Neuronal stem cell (in vitro differentiated cells): ENCODE results near the gene ZFP3.
"Not testable (repeated sequence)": the region's sequence is repeated elsewhere in the genome, so short reads cannot be mapped to it uniquely, and the experiment has no call there.

Source experiments
- DNase-seq: peaks from one replicate; pipeline ENCODE4 v3.0.0-alpha.2; 2013; ENCODE audit warnings: low spot score
- H2AFZ ChIP-seq: one replicate; pipeline ENCODE4 v1.6.1; 2013; ENCODE audit warnings: mild to moderate bottlenecking, low read length, inconsistent platforms
- H2AK5ac ChIP-seq: 2 replicates; pipeline ENCODE4 v1.6.1; 2013; ENCODE audit warnings: low read depth, mild to moderate bottlenecking, inconsistent platforms, low read length, moderate library complexity, mixed read lengths
- H2BK120ac ChIP-seq: 2 replicates; pipeline ENCODE4 v1.6.1; 2013; ENCODE audit warnings: low read depth, mild to moderate bottlenecking, inconsistent platforms, low read length, moderate library complexity, mixed read lengths
- H2BK12ac ChIP-seq: one replicate; pipeline ENCODE4 v1.6.1; 2013; ENCODE audit warnings: low read length, inconsistent platforms
- H2BK15ac ChIP-seq: 2 replicates; pipeline ENCODE4 v1.6.1; 2013; ENCODE audit warnings: mild to moderate bottlenecking, low read length, inconsistent platforms, mixed read lengths
- H2BK5ac ChIP-seq: one replicate; pipeline ENCODE4 v1.6.1; 2013; ENCODE audit warnings: inconsistent platforms, mild to moderate bottlenecking, low read length, moderate library complexity
- H3K14ac ChIP-seq: one replicate; pipeline ENCODE4 v1.6.1; 2013; ENCODE audit warnings: low read length, inconsistent platforms
- H3K18ac ChIP-seq: 2 replicates; pipeline ENCODE4 v1.6.1; 2013; ENCODE audit warnings: low read length, inconsistent platforms
- H3K23ac ChIP-seq: 2 replicates; pipeline ENCODE4 v1.6.1; 2013; ENCODE audit warnings: low read depth, mild to moderate bottlenecking, mixed read lengths, low read length, inconsistent platforms; ENCODE audit not compliant: poor library complexity
- H3K27ac ChIP-seq: replicated peaks from 3 replicates; pipeline ENCODE4 v1.5.1; 2013; ENCODE audit warnings: low read length, inconsistent platforms
- H3K27me3 ChIP-seq, 3 experiments: 2 replicates each; pipeline ENCODE4 v1.6.1; 2013; ENCODE audit warnings: low read length in 3 of 3, mild to moderate bottlenecking in 2 of 3, inconsistent platforms in 1 of 3, low read depth in 1 of 3, mixed read lengths in 1 of 3, moderate library complexity in 1 of 3; ENCODE audit not compliant: control insufficient read depth in 3 of 3, insufficient read depth in 3 of 3
- H3K36me3 ChIP-seq, 2 donors: replicated peaks in 1 of 2; 2 replicates each; pipeline ENCODE4 v1.6.1; 2013; ENCODE audit warnings: low read length in 2 of 2; ENCODE audit not compliant: control insufficient read depth in 2 of 2, insufficient read depth in 2 of 2
- H3K4ac ChIP-seq: 2 replicates; pipeline ENCODE4 v1.6.1; 2013; ENCODE audit warnings: inconsistent platforms, mild to moderate bottlenecking, low read length, moderate library complexity
- H3K4me1 ChIP-seq, 2 donors: 1 replicate in 1 of 2; 2 replicates in 1 of 2; pipeline ENCODE4 v1.6.1; 2013; ENCODE audit warnings: low read length in 2 of 2, low read depth in 1 of 2; ENCODE audit not compliant: control insufficient read depth in 2 of 2, insufficient read depth in 1 of 2
- H3K4me2 ChIP-seq: one replicate; pipeline ENCODE4 v1.6.1; 2013; ENCODE audit warnings: mild to moderate bottlenecking, low read length, inconsistent platforms; ENCODE audit not compliant: insufficient read depth, poor library complexity, severe bottlenecking
- H3K4me3 ChIP-seq, 2 donors: 2 replicates each; pipeline ENCODE4 v1.5.1; 2013; ENCODE audit warnings: low read length in 2 of 2, mild to moderate bottlenecking in 2 of 2, inconsistent platforms in 1 of 2, moderate library complexity in 1 of 2
- H3K79me1 ChIP-seq: one replicate; pipeline ENCODE4 v1.6.1; 2013; ENCODE audit warnings: low read depth, mild to moderate bottlenecking, inconsistent platforms, low read length, moderate library complexity
- H3K9ac ChIP-seq: one replicate; pipeline ENCODE4 v1.6.1; 2013; ENCODE audit warnings: mild to moderate bottlenecking, low read depth, low read length, inconsistent platforms; ENCODE audit not compliant: poor library complexity
- H3K9me3 ChIP-seq, 2 donors: replicated peaks in 1 of 2; 2 replicates each; pipeline versions ENCODE3 to v1.6.1; 2013; ENCODE audit warnings: low read length in 2 of 2, mild to moderate bottlenecking in 2 of 2, inconsistent platforms in 1 of 2, low read depth in 1 of 2, mixed read lengths in 1 of 2, moderate library complexity in 1 of 2; ENCODE audit not compliant: control insufficient read depth in 2 of 2, insufficient read depth in 1 of 2
- H4K8ac ChIP-seq: one replicate; pipeline ENCODE4 v1.6.1; 2013; ENCODE audit warnings: low read depth, mild to moderate bottlenecking, inconsistent platforms, low read length, moderate library complexity
- H4K91ac ChIP-seq: one replicate; pipeline ENCODE4 v1.6.1; 2013; ENCODE audit warnings: low read length, low read depth, mild to moderate bottlenecking, inconsistent platforms; ENCODE audit not compliant: poor library complexity
- WGBS, 2 donors: extraction: QIAGEN DNeasy Blood & Tissue Kit; methylation state at CpG; one replicate each; pipeline ENCODE4 v1.1.7; 2013; ENCODE audit warnings: missing lambda C conversion rate in 2 of 2, mixed read lengths in 1 of 2; ENCODE audit not compliant: insufficient read length in 2 of 2, insufficient replicate concordance in 1 of 2; ENCODE audit errors: extremely low coverage in 2 of 2; 5-methylcytosine and 5-hydroxymethylcytosine counted together

ZFP3 gene

GRCh38 chr17:5122056-5122455 is 43.8 kb downstream of the ZFP3 start:
- H3K4me1 ChIP-seq, H3K4ac ChIP-seq, H3K79me1 ChIP-seq, H3K27ac ChIP-seq, H3K9ac ChIP-seq, H3K4me3 ChIP-seq, H2BK12ac ChIP-seq, H3K36me3 ChIP-seq, H2BK15ac ChIP-seq, H3K23ac ChIP-seq, H4K91ac ChIP-seq, H4K8ac ChIP-seq, H2BK5ac ChIP-seq, H2AK5ac ChIP-seq, DNase-seq, H2BK120ac ChIP-seq, H3K14ac ChIP-seq: not testable (repeated sequence)
- H3K27me3 ChIP-seq = peaks cover 0 to 32% (median 7%) of the 10 kb centered on the region in 3 experiments
- H3K9me3 ChIP-seq = peaks cover 8 to 11% of the 10 kb centered on the region in 2 donors
- no CpG with 5 or more reads among the region's 7 CpGs for WGBS, 2 donors
- peak overlapping the region; percentile 100 for H3K18ac ChIP-seq
- H2AFZ ChIP-seq = peak overlapping the region; percentile 96
- peak overlapping the region; percentile 91 for H3K4me2 ChIP-seq

- H4K91ac ChIP-seq = peak overlapping the region; percentile 92
- no peak overlapping the region for H2BK120ac ChIP-seq
- peaks cover 8% of the 10 kb centered on the region for H3K79me1 ChIP-seq
- H2BK12ac ChIP-seq = peak overlapping the region; percentile 73
- H2AK5ac ChIP-seq = peak overlapping the region; percentile 99
- H3K9me3 ChIP-seq = peaks cover 8 to 11% of the 10 kb centered on the region in 2 donors
- peak overlapping the region; percentile 91 for H3K23ac ChIP-seq
- H3K4me2 ChIP-seq = peak overlapping the region; percentile 91
- H3K9ac ChIP-seq = peak overlapping the region; percentile 89
- H3K27ac ChIP-seq = no peak overlapping the region
- H3K27me3 ChIP-seq = peaks cover 0 to 32% (median 7%) of the 10 kb centered on the region in 3 experiments
- peak overlapping the region; percentile 96 for H2BK15ac ChIP-seq
- no peaks in the 10 kb centered on the region for H3K36me3 ChIP-seq
- H3K4ac ChIP-seq = no peak overlapping the region
- H3K14ac ChIP-seq = peak overlapping the region; percentile 94
- peaks cover 2 to 3% of the 10 kb centered on the region in 2 donors for H3K4me1 ChIP-seq
- peak overlapping the region; percentile 31 to 89 for H3K4me3 ChIP-seq
- peak overlapping the region; percentile 100 for H3K18ac ChIP-seq
- H2BK5ac ChIP-seq = peak overlapping the region; percentile 22
- H2AFZ ChIP-seq = peak overlapping the region; percentile 96
- peak; percentile 23 for DNase-seq
- WGBS, 2 donors = no CpG with 5 or more reads among the region's 75 CpGs
- peak overlapping the region; percentile 96 for H4K8ac ChIP-seq
Observed at GRCh38 chr17:5122586-5123342, 44.5 kb downstream of the ZFP3 start.

- peaks cover 6% of the 10 kb centered on the region in 2 donors for H3K9me3 ChIP-seq
- no peak overlapping the region for H3K27ac ChIP-seq
- WGBS, 2 donors = no CpG with 5 or more reads among the region's 53 CpGs
- H3K4me1 ChIP-seq = peaks cover 2 to 3% of the 10 kb centered on the region in 2 donors
- H3K4ac ChIP-seq = peak overlapping the region; percentile 98
- peak overlapping the region; percentile 99 for H2AK5ac ChIP-seq
- peak overlapping the region; percentile 81 for H3K9ac ChIP-seq
- H3K14ac ChIP-seq = peak overlapping the region; percentile 94
- H2BK15ac ChIP-seq = peak overlapping the region; percentile 87
- peak overlapping the region; percentile 91 for H3K4me2 ChIP-seq
- H2AFZ ChIP-seq = no peak overlapping the region
- peaks cover 0 to 28% (median 7%) of the 10 kb centered on the region in 3 experiments for H3K27me3 ChIP-seq
- H2BK5ac ChIP-seq = no peak overlapping the region
- H2BK12ac ChIP-seq = peak overlapping the region; percentile 97
- peaks cover 8% of the 10 kb centered on the region for H3K79me1 ChIP-seq
- peak overlapping the region; percentile 96 for H4K8ac ChIP-seq
- no peak for DNase-seq
- peak overlapping the region; percentile 91 for H3K23ac ChIP-seq
- peak overlapping the region; percentile 92 for H3K18ac ChIP-seq
- H4K91ac ChIP-seq = peak overlapping the region; percentile 92
- no peaks in the 10 kb centered on the region for H3K36me3 ChIP-seq
- no peak overlapping the region for H2BK120ac ChIP-seq
- peak overlapping the region in 1 of 2 donors; percentile 46 for H3K4me3 ChIP-seq
Observed at GRCh38 chr17:5123343-5124124, 45.3 kb downstream of the ZFP3 start.
